HL-60 (cell line): ENCODE data around the gene CFAP74.

Source experiments
- DNase-seq, 2 experiments: peaks; one replicate each; pipeline ENCODE4 v3.0.0-alpha.2; 2010 to 2020; ENCODE audit warnings: low read depth in 1 of 2, low spot score in 1 of 2
- H3K27ac ChIP-seq: fragments of 250-450 bp; sonication (Bioruptor Pico); replicated peaks from 2 replicates; pipeline ENCODE4 v1.5.1; 2020; ENCODE audit warnings: mild to moderate bottlenecking, moderate library complexity
- H3K27me3 ChIP-seq: fragments of 250-450 bp; sonication (Bioruptor Pico); 2 replicates; pipeline ENCODE4 v1.5.1; 2021; ENCODE audit warnings: mild to moderate bottlenecking, moderate library complexity; ENCODE audit not compliant: insufficient read depth, poor library complexity, severe bottlenecking
- H3K4me3 ChIP-seq: replicated peaks from 2 replicates; pipeline ENCODE4 v1.5.1; 2011; ENCODE audit warnings: mild to moderate bottlenecking, control low read depth, low read length; ENCODE audit not compliant: insufficient read depth
- CTCF ChIP-seq: IDR thresholded peaks from one replicate; pipeline ENCODE4 v1.5.1; 2011; ENCODE audit warnings: low read length, control low read depth, inconsistent platforms; ENCODE audit not compliant: insufficient read depth
- GABPA ChIP-seq: IDR thresholded peaks from 2 replicates; pipeline ENCODE4 v1.6.1; 2012; ENCODE audit warnings: low read depth
- POLR2AphosphoS5 ChIP-seq: IDR thresholded peaks from 2 replicates; pipeline ENCODE4 v1.6.1; 2012; ENCODE audit warnings: low read depth
- REST ChIP-seq: IDR thresholded peaks from 2 replicates; pipeline ENCODE4 v1.6.1; 2012; ENCODE audit warnings: low read depth; ENCODE audit not compliant: insufficient replicate concordance
- SPI1 ChIP-seq: IDR thresholded peaks from 2 replicates; pipeline ENCODE4 v1.6.1; 2012; ENCODE audit warnings: low read depth, mild to moderate bottlenecking, borderline replicate concordance

Gene CFAP74

DNA sequence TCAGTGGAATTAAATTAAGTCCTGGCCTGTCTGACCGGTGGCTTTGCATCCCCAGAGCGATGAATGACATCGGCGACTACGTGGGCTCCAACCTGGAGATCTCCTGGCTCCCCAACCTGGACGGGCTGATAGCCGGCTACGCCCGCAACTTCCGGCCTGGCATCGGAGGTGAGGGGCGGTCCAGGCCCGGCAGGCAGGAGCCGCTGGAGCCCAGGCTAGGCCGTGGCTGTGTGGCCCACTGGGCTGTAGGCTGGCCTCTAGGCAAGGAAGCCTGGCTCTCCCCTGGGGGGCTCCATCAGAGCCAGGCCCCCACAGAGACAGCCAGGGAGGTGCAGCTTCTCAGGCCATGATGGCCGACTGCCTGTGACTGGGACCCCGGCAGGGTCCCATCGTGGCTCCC lies 21.3 kb upstream of the CFAP74 start:
- no peak for TF ChIP-seq CTCF
- no peak for TF ChIP-seq REST
- TF ChIP-seq POLR2AphosphoS5 = no peak
- no peak for TF ChIP-seq GABPA
- no peak for TF ChIP-seq SPI1
- Histone ChIP-seq H3K27ac (no peak overlapping the region), H3K4me3 (no peak overlapping the region), H3K27me3 (peaks cover 32% of the 10 kb centered on the region)
- no peak for DNase-seq

GRCh38 chr1:2024451-2024850 lies 20.9 kb upstream of the CFAP74 start:
- no peak overlapping the region for H3K4me3 ChIP-seq
- no peak for TF ChIP-seq CTCF
- no peak for TF ChIP-seq SPI1
- TF ChIP-seq REST = no peak
- TF ChIP-seq GABPA = no peak
- TF ChIP-seq POLR2AphosphoS5 = no peak
- no peak overlapping the region for H3K27ac ChIP-seq
- peaks cover 35% of the 10 kb centered on the region for H3K27me3 ChIP-seq
- no peak for DNase-seq

DNA sequence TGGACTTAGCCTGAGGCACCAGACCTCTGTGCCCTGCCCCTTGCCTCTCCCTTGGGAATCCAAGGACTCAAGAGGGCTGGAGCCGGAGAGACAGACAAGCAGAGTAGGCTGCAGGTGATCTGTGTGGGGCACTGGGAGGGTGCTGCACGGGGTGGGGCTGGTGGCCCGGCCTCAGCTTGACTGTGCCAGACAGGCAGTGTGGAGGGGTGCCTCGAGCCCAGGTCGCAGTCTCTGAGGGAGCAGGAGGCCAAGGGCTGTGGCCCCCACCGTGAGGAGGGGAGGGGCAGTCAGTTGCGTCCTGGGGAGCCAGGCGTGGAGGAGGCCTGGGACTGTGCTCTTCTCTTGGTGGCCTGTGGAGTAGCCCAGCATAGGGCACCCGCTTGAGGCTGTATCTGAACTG lies 19.6 kb upstream of the CFAP74 start:
- Histone ChIP-seq H3K27me3 (peaks cover 43% of the 10 kb centered on the region), H3K4me3 (no peak overlapping the region), H3K27ac (no peak overlapping the region)
- DNase-seq = no peak
- TF ChIP-seq REST (no peak), POLR2AphosphoS5 (no peak), CTCF (no peak), GABPA (no peak)
